Activated CD4-positive, alpha-beta T cell treated with anti-CD3 and anti-CD28 coated beads for 36 hours (primary cell): Measurements from ENCODE around the gene PLOD3. TPM values are rescaled to one million over a fixed set of nuclear protein-coding genes. Genes with fewer than 3 reads are reported as not detected.

Experiments used
- ATAC-seq: fragments of 200-7000 bp; cut with Tn5 transposase; one replicate; pipeline ENCODE4 v1.10.0; 2021; ENCODE audit warnings: mild to moderate bottlenecking, moderate library complexity
- CTCF ChIA-PET: fragments of 350-600 bp; sonication (Branson Sonifier 250); formaldehyde crosslinking; loops from one replicate; lab custom pipeline; 2021; ENCODE audit warnings: antibody characterized with exemption; lab: Charles Lee
- POLR2A ChIA-PET: fragments of 350-600 bp; sonication (Branson Sonifier 250); formaldehyde crosslinking; loops from one replicate; lab custom pipeline; 2021; ENCODE audit warnings: antibody characterized with exemption, inconsistent platforms; lab: Charles Lee
- DNase-seq: peaks from one replicate; pipeline ENCODE4 v3.0.0-alpha.2; 2020
- H3K27ac Mint-ChIP-seq: one replicate; pipeline ENCODE4 v1.8.0; 2021; ENCODE audit warnings: mixed read lengths
- H3K27me3 Mint-ChIP-seq: one replicate; pipeline ENCODE4 v1.8.0; 2021; ENCODE audit warnings: mixed read lengths
- H3K36me3 Mint-ChIP-seq: one replicate; pipeline ENCODE4 v1.8.0; 2021; ENCODE audit warnings: low read depth, mixed read lengths
- H3K4me1 Mint-ChIP-seq: one replicate; pipeline ENCODE4 v1.8.0; 2021; ENCODE audit warnings: mixed read lengths
- H3K4me3 Mint-ChIP-seq: one replicate; pipeline ENCODE4 v1.8.0; 2021; ENCODE audit warnings: mild to moderate bottlenecking, moderate library complexity, mixed read lengths
- H3K9me3 Mint-ChIP-seq: one replicate; pipeline ENCODE4 v1.8.0; 2021; ENCODE audit warnings: low read depth, mixed read lengths
- intact Hi-C, 2 experiments: fragments of 100-400 bp; cut with DNase I in 1 of 2; cut with micrococcal nuclease in 1 of 2; formaldehyde crosslinking; loops; one replicate each; pipeline versions ENCODE4 v1.14.2 to v1.15.1; 2022 to 2024; cut with DNase I, micrococcal nuclease
- total RNA-seq, 2 experiments: library from RNA; stranded (reverse); gene quantifications; one replicate each; pipeline ENCODE4 v1.2.3, GENCODE V29; 2021

The PLOD3 gene
- total RNA-seq, 2 experiments from 2014 or later = 30.7 to 35.9 TPM

DNA sequence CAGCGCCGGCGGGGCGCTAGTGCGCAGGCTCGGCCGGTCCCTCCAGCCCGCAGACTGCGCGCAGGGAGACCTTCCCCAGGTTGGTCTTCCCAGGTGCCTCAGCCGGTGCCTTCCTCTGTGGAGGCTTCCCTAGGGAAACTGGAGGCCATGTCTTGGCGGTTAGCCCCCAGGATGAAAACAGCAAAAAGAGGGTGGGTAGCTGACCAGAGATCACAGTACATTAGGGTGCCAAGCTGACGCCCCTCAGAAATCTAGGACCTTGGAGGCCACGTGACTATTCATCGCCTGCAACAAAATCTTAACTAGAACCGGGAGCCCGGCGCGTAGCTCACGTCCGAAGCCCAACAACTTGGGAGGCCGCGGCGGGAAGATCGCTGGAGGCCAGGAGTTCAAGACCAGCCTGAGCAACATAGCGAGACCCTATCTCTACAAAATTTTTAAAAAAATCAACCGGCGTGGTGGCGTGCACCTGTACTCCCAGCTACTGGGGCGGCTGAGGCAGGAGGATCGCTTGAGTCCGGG is 27.8 kb upstream of the PLOD3 start:
- ChIA-PET CTCF (interaction anchor here (0.5 to 3.8 kb wide), 7 partner anchors 9 to 101 kb away, joined by 3 to 44 read pairs (median 16); partner anchors contain the start of genes IFT22, PLOD3 and ZNHIT1), POLR2A (interaction anchor here (0.5 to 0.6 kb wide), 2 partner anchors 65 to 149 kb away, joined by 3 read pairs; no protein-coding TSS in a partner anchor)
- intact Hi-C loops = loop anchor here (1.0 to 10.0 kb wide), 6 partner anchors 38 to 570 kb away; partner anchors contain the start of genes TRIM56 (in 2 of the 2), AP1S1 (in 1 of the 2), GNB2 (in 1 of the 2) and IFT22 (in 1 of the 2)
- ATAC-seq = no peak
- Mint-ChIP-seq H3K27me3 (no peaks in the 10 kb centered on the region), H3K27ac (peak overlapping the region; percentile 97), H3K4me3 (peak overlapping the region; percentile 97), H3K36me3 (peaks cover 32% of the 10 kb centered on the region), H3K9me3 (no peaks in the 10 kb centered on the region), H3K4me1 (peaks cover 29% of the 10 kb centered on the region)
- DNase-seq = no peak

DNA sequence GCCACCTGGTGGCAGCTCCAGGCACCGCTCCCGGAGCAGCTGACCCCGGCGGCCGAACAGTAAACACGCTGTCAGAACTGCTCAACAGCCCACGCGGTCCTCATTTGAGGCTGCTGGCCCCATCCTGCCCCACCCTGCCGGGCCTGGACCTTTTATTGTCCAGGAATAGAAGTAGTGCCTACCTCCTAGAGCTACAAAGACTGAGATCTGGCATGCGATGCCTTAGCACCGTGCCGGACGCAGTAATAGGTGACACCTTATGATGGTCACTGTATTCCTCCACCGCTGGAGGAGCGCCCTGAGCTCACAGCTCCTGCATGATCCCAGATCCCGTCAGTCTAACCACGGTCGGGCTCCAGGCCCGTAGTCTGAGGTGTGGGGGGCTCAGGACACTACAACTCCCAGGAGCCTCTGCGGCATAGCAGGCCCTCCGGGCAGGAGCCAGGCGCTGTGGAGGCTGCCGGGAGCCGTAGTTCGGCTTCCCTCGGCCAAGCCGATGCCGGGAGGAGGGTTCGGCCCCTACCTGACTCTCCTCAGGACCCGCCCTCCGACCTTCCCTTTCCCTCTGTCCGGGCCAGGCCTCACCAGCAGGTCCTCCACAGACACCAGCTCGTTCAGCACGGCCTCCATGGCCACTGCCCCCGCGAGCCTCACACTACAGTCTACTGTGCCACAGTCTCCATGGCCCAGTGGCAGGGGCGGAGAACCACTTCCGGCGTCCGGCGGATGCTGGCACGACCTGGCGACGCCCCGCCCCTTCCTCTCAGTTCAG is 27.2 kb upstream of the PLOD3 start, which contains the start of gene FIS1:
Gene FIS1, minus strand, starts transcription at position 707 of the 772 bp plus-strand sequence. Its CDS starts 77 bp downstream, at position 630.
- ChIA-PET POLR2A (interaction anchor here (0.5 to 0.9 kb wide), 7 partner anchors 8 to 814 kb away, joined by 3 to 7 read pairs (median 3); partner anchors contain the start of genes PLOD3 and ZNHIT1), CTCF (interaction anchor here (0.5 to 3.8 kb wide), 18 partner anchors 9 to 539 kb away, joined by 3 to 44 read pairs (median 4); partner anchors contain the start of genes IFT22, PLOD3, POP7 and TRIM56)
- Mint-ChIP-seq H3K27me3 (no peaks in the 10 kb centered on the region), H3K4me1 (peaks cover 25% of the 10 kb centered on the region), H3K36me3 (peaks cover 34% of the 10 kb centered on the region), H3K9me3 (no peaks in the 10 kb centered on the region), H3K27ac (peak within 1 kb of the TSS; percentile 97), H3K4me3 (peak within 1 kb of the TSS; percentile 97)
- intact Hi-C loops = loop anchor here (1.0 to 10.0 kb wide), 11 partner anchors 8 to 570 kb away; partner anchors contain the start of genes TRIM56 (in 2 of the 2), ZNHIT1 (in 2 of the 2), AP1S1 (in 1 of the 2) and GNB2 (in 1 of the 2)
- DNase-seq (peak; percentile 97), ATAC-seq (peak; percentile 96)

DNA sequence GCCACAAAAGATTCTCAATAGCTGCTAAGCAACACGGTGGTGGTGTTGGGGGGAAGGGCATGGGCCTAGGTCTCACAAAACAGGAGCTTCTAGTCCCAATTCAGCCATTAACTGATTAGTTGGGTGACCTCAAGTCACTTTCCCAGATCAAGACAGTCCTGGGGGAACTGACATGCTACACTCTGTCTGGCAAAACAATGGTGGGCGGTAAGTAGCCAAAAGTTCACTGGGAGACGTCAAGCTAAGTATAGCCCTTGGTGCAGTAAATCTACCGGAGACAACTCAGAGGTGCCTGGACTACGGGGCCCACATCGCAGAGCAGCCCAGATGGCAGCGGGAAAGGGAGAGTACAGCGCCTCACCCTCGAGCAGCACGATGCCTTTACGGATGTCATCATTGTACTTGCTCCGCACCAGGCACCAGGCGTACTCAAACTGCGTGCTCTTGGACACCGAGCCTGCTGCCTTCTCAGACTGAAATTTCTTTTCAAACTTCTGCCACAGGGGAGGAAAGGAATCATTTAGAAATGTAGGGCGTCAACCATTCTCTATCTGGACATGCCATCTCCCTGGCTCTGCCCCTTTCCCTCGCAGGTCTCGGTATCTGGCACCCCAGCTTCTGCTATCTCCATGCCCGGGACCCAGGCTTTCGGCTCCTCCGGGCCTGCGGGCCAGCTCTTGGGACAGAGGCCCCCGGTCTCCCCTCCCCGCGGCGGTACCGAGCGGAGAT is 26.4 kb upstream of the PLOD3 start:
- H3K4me3 Mint-ChIP-seq = peak overlapping the region; percentile 97
- H3K27ac Mint-ChIP-seq = peak overlapping the region; percentile 97
- H3K36me3 Mint-ChIP-seq = peaks cover 34% of the 10 kb centered on the region
- ChIA-PET POLR2A (interaction anchor here (0.6 to 0.9 kb wide), 5 partner anchors 8 to 814 kb away, joined by 3 to 7 read pairs (median 3); partner anchors contain the start of genes PLOD3 and ZNHIT1), CTCF (interaction anchor here (0.6 to 3.8 kb wide), 21 partner anchors 9 to 1118 kb away, joined by 3 to 44 read pairs (median 4); partner anchors contain the start of genes PLOD3, POP7, TRIM56 and ZNHIT1)
- DNase-seq = peak; percentile 43
- no peak for ATAC-seq
- no peaks in the 10 kb centered on the region for H3K27me3 Mint-ChIP-seq
- intact Hi-C loops = loop anchor here (1.0 to 10.0 kb wide), 10 partner anchors 8 to 569 kb away; partner anchors contain the start of genes ZNHIT1 (in 2 of the 2), AP1S1 (in 1 of the 2), GNB2 (in 1 of the 2) and IFT22 (in 1 of the 2)
- H3K4me1 Mint-ChIP-seq = peaks cover 25% of the 10 kb centered on the region
- no peaks in the 10 kb centered on the region for H3K9me3 Mint-ChIP-seq

DNA sequence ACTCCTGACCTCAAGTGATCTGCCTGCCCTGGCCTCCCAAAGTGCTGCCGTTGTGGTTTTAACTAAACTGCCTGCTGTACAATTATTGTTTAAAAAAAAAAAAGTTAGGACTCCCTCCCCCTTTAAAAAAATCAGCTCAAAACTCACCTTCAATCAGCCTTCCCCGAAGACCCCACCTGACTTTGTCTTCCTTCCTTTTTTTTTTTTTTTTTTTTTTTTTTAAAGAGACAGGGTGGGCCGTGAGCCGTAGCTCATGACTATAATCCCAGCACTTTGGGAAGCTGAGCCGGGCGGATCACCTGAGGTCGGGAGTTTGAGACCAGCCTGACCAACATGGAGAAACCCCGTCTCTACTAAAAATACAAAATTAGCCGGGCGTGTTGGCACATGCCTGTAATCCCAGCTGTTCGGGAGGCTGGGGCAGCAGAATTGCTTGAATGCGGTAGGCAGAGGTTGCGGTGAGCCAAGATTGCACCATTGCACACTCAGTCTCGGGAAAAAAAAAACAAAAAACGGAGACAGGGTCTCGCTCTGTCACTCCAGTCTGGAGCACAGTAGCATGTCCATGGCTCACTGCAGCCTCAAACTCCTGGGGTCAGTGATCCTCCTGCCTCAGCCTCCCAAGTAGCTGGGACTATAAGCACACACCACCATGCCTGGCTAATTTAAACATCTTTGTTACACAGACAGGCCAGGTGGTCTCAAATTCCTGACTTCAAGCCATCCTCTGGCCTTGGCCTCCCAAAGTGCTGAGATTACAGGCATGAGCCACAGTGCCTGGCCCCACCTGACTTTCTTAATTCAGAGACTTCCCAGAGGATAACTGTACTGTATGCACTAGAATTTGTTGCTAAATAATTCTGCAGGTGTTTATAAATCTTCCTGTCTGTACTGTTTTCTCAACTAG is 24.3 kb upstream of the PLOD3 start:
- Mint-ChIP-seq H3K4me3 (no peak overlapping the region), H3K27ac (no peak overlapping the region), H3K4me1 (peaks cover 19% of the 10 kb centered on the region), H3K9me3 (no peaks in the 10 kb centered on the region), H3K27me3 (no peaks in the 10 kb centered on the region), H3K36me3 (peaks cover 29% of the 10 kb centered on the region)
- ChIA-PET CTCF (interaction anchor here (0.6 to 1.2 kb wide), 4 partner anchors 13 to 98 kb away, joined by 3 to 6 read pairs (median 3); no protein-coding TSS in a partner anchor), POLR2A (no interaction called here)
- DNase-seq (no peak), ATAC-seq (no peak)
- intact Hi-C loops = loop anchor here in 1 of 2 experiments (10.0 kb wide), 1 partner anchor 567 kb away; the partner anchor contains the start of gene GNB2

DNA sequence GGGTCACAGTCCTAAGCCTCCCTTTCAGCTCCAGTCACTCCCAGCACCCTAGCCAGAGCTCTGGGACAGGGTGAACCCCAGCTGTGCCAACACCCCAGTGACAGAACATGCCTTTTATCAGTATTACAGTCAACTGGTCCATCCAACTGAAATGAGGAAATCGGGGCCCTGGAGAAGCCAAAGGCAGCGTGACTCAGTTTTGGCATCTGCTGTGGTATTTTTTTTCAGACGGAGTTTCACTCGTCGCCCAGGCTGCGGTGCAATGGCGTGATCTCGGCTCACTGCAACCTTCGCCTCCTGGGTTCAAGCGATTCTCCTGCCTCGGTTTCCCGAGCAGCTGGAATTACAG is 23.6 kb upstream of the PLOD3 start:
- H3K36me3 Mint-ChIP-seq = peaks cover 29% of the 10 kb centered on the region
- intact Hi-C loops = loop anchor here in 1 of 2 experiments (10.0 kb wide), 1 partner anchor 566 kb away; the partner anchor contains the start of gene GNB2
- ChIA-PET POLR2A (no interaction called here), CTCF (interaction anchor here (1.1 to 1.2 kb wide), 2 partner anchors 14 to 97 kb away, joined by 3 to 6 read pairs; no protein-coding TSS in a partner anchor)
- H3K27me3 Mint-ChIP-seq = no peaks in the 10 kb centered on the region
- H3K9me3 Mint-ChIP-seq = no peaks in the 10 kb centered on the region
- ATAC-seq (no peak), DNase-seq (no peak)
- H3K27ac Mint-ChIP-seq = no peak overlapping the region
- H3K4me3 Mint-ChIP-seq = no peak overlapping the region
- peaks cover 18% of the 10 kb centered on the region for H3K4me1 Mint-ChIP-seq

DNA sequence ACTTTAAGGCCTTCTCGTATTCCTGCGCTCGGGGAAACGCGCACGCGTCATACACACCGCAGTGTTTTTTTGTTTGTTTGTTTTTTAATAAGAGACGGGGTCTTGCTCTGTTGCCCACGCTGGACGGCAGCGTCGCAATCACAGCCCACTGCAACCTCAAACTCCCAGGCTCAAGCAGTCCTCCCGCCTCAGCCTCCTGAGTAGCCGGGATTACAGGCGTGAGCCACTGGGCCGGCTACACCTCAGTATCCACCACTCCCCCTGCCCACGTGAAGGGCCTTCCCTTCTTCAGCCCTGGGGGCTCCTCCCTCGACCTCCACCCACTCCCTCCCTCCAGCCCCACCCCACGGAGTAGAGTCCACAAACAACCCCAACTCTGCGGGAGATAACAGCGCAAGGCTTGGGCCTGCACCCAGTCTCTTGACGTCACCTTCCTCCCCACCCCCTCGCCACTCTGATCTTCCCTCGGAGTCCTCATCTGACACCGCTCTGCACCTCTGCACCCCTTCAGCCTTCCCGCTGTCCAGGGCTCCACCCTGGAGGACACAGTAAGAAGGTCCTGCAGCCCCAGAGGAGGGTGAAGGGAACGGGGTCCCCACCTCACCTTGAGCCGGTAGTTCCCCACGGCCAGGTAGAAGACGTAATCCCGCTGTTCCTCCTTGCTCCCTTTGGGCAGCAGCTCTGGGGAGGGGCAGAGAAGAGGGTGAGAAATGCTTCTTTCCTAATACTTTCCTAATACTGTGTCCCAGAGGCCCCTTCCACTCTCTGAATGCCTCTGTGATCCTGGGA is 23.0 kb upstream of the PLOD3 start:
- Mint-ChIP-seq H3K27me3 (no peaks in the 10 kb centered on the region), H3K36me3 (peaks cover 24% of the 10 kb centered on the region), H3K9me3 (no peaks in the 10 kb centered on the region), H3K4me3 (no peak overlapping the region), H3K4me1 (peaks cover 13% of the 10 kb centered on the region), H3K27ac (no peak overlapping the region)
- intact Hi-C loops = loop anchor here in 1 of 2 experiments (10.0 kb wide), 1 partner anchor 566 kb away; the partner anchor contains the start of gene GNB2
- ChIA-PET POLR2A (no interaction called here), CTCF (no interaction called here)
- DNase-seq (no peak), ATAC-seq (no peak)

DNA sequence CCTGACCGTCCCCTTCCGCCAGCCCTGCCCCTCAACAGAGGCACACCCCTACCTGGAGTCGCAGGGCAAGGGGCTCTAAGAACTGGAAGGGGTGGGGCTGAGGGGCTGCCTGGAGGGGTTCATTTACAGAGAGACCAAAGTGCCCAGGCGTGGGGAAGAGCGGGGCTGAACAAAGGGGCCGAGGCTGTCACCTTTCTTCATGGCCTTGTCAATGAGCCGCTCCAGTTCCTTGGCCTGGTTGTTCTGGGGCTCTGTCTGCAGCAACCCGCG is 22.5 kb upstream of the PLOD3 start:
- intact Hi-C loops = loop anchor here in 1 of 2 experiments (10.0 kb wide), 1 partner anchor 565 kb away; the partner anchor contains the start of gene GNB2
- ChIA-PET CTCF (no interaction called here), POLR2A (no interaction called here)
- no peak overlapping the region for H3K27ac Mint-ChIP-seq
- no peak overlapping the region for H3K4me3 Mint-ChIP-seq
- no peaks in the 10 kb centered on the region for H3K9me3 Mint-ChIP-seq
- H3K36me3 Mint-ChIP-seq = peaks cover 20% of the 10 kb centered on the region
- ATAC-seq (no peak), DNase-seq (no peak)
- peaks cover 8% of the 10 kb centered on the region for H3K4me1 Mint-ChIP-seq
- H3K27me3 Mint-ChIP-seq = no peaks in the 10 kb centered on the region

DNA sequence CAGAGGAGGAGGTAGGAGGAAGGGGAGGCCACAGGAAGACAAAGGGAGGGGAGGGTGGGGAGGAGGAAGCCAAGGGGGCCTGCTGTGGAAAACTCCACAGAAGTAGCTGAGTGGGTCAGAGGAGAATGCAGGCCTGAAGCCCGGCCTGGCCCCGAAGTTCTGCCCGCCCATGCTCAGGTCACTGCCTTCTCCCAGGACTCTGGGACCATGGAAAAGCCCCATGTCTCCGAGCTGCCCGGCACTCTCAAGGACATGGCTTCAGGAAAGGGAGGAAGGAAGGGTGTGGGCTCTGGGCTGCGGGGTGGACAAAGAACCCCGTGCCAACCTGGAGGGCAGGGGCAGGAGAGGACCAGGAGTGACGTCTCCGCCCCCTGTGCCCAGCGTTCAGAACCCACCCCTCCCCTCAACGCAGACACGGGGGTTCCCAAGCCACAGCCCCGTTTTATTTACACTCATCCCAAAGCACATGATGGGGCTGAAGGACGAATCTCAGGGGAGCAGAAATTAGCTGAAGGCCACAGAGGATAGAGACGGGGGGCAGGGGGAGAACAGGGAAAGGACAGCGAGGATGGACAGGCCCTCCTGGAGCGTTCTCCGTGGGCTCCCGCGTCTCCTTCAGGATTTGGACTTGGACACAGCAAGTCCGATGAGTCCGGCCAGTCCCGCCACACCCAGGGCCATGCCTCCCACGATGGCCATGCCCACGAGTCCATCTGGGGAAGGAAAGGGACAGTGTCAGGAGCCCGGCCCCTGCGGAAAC is 22.0 kb upstream of the PLOD3 start:
- Mint-ChIP-seq H3K4me3 (no peak overlapping the region), H3K9me3 (no peaks in the 10 kb centered on the region), H3K36me3 (peaks cover 20% of the 10 kb centered on the region), H3K27me3 (no peaks in the 10 kb centered on the region), H3K4me1 (peaks cover 8% of the 10 kb centered on the region), H3K27ac (no peak overlapping the region)
- CTCF ChIA-PET = no interaction called here
- no peak for DNase-seq
- intact Hi-C loops = no loop called here
- no peak for ATAC-seq
- POLR2A ChIA-PET = no interaction called here
